Right cardiac atrium (tissue), 5 donors: ENCODE data around the gene EPB41L1. TPM values are rescaled to one million over a fixed set of nuclear protein-coding genes. Genes with fewer than 3 reads are reported as not detected.

ENCODE experiments used
- ATAC-seq, 2 donors: fragments of 200-7000 bp; cut with Tn5 transposase; one replicate each; pipeline versions ENCODE4 v1.8.0 to v1.9.1; 2020; ENCODE audit warnings: moderate library complexity in 2 of 2, mild to moderate bottlenecking in 1 of 2
- DNase-seq, 3 donors: peaks; one replicate each; pipeline ENCODE4 v3.0.0-alpha.2; 2020
- H3K27ac ChIP-seq: one replicate; pipeline ENCODE4 v1.5.1; 2013; ENCODE audit warnings: mild to moderate bottlenecking, low read length, control low read depth, moderate library complexity
- H3K27me3 ChIP-seq: one replicate; pipeline ENCODE4 v1.6.1; 2013; ENCODE audit not compliant: control insufficient read depth, insufficient read depth
- H3K4me1 ChIP-seq: one replicate; pipeline ENCODE4 v1.6.1; 2013; ENCODE audit warnings: low read length; ENCODE audit not compliant: control insufficient read depth, insufficient read depth
- H3K4me3 ChIP-seq: one replicate; pipeline ENCODE4 v1.5.1; 2013; ENCODE audit warnings: low read length, control low read depth
- H3K9me3 ChIP-seq: one replicate; pipeline ENCODE4 v1.6.1; 2013; ENCODE audit warnings: low read length; ENCODE audit not compliant: control insufficient read depth
- WGBS: extraction: QIAGEN DNeasy Blood & Tissue Kit; methylation state at CpG from one replicate; pipeline ENCODE4 v1.1.7; 2013; 5-methylcytosine and 5-hydroxymethylcytosine counted together
- intact Hi-C, 4 donors: fragments of 100-400 bp; cut with DNase I; formaldehyde crosslinking; loops; one replicate each; pipeline versions ENCODE4 v1.11.0 to v1.14.0; 2022 to 2023
- polyA plus RNA-seq: library from polyadenylated mRNA; stranded (reverse); fragments of 200-250 nt; gene quantifications from one replicate; pipeline ENCODE4 v1.2.3, GENCODE V29; 2013
- total RNA-seq, 4 donors: library from RNA; stranded (reverse); fragmentation: NEBNext Ultra II Directional; extraction: Animal tissue kit (Norgen Biotek cat#: 25700); gene quantifications; one replicate each; pipeline ENCODE4 v1.2.1, GENCODE V29; 2021
- donor health status: healthy with polysubstance abuse.
- donor health status: DM: no; HTN: yes; CAD: no.
- donor health status: DM: no; HTN: no; CAD: no.
- donor health status: DM: no; HTN: yes; CAD: no; lungs with severe emphysema.
- donor health status: DM: yes; HTN: yes; CAD: no.

The EPB41L1 gene
- total and polyA plus RNA-seq, 5 donors = 12.1 to 33.8 (median 25.0) TPM

GRCh38 chr20:36262440-36262839 is 107.9 kb downstream of the EPB41L1 start:
- intact Hi-C loops = no loop called here
- Histone ChIP-seq H3K4me3 (no peak overlapping the region), H3K4me1 (no peaks in the 10 kb centered on the region), H3K9me3 (no peaks in the 10 kb centered on the region), H3K27me3 (no peaks in the 10 kb centered on the region), H3K27ac (no peak overlapping the region)
- no peak for ATAC-seq
- WGBS = 82% methylated on average over 12 of the region's 12 CpGs
- no peak for DNase-seq

GRCh38 chr20:36264426-36265246 is 110.1 kb downstream of the EPB41L1 start:
- intact Hi-C loops = no loop called here
- WGBS = 86% methylated on average over 20 of the region's 20 CpGs
- DNase-seq = no peak

GRCh38 chr20:36266189-36266588 is 111.6 kb downstream of the EPB41L1 start:
- H3K4me1 ChIP-seq = no peaks in the 10 kb centered on the region
- DNase-seq (no peak), ATAC-seq (no peak)
- no peaks in the 10 kb centered on the region for H3K27me3 ChIP-seq
- 83% methylated on average over 6 of the region's 6 CpGs for WGBS
- no peak overlapping the region for H3K27ac ChIP-seq
- intact Hi-C loops = no loop called here
- no peaks in the 10 kb centered on the region for H3K9me3 ChIP-seq
- no peak overlapping the region for H3K4me3 ChIP-seq

More at GRCh38 chr20:36264426-36265246, 110.1 kb downstream of the EPB41L1 start:
- no peaks in the 10 kb centered on the region for H3K4me1 ChIP-seq
- H3K9me3 ChIP-seq = no peaks in the 10 kb centered on the region
- ATAC-seq = no peak
- H3K27ac ChIP-seq = no peak overlapping the region
- no peaks in the 10 kb centered on the region for H3K27me3 ChIP-seq
- no peak overlapping the region for H3K4me3 ChIP-seq

GRCh38 chr20:36267605-36268381 is 113.3 kb downstream of the EPB41L1 start:
- Histone ChIP-seq H3K4me3 (no peak overlapping the region), H3K27ac (no peak overlapping the region), H3K4me1 (no peaks in the 10 kb centered on the region), H3K9me3 (no peaks in the 10 kb centered on the region), H3K27me3 (no peaks in the 10 kb centered on the region)
- ATAC-seq (no peak), DNase-seq (no peak)
- WGBS = 76% methylated on average over 24 of the region's 24 CpGs
- intact Hi-C loops = no loop called here

- Histone ChIP-seq H3K27me3 (no peaks in the 10 kb centered on the region), H3K9me3 (no peaks in the 10 kb centered on the region), H3K4me3 (no peak overlapping the region), H3K4me1 (no peaks in the 10 kb centered on the region), H3K27ac (no peak overlapping the region)
- ATAC-seq (no peak), DNase-seq (no peak)
- 52% methylated on average over 10 of the region's 10 CpGs for WGBS
- intact Hi-C loops = no loop called here
Measured at GRCh38 chr20:36268440-36269342, 114.2 kb downstream of the EPB41L1 start.

GRCh38 chr20:36269507-36269906 is 115.0 kb downstream of the EPB41L1 start:
- 82% methylated on average over 2 of the region's 2 CpGs for WGBS
- Histone ChIP-seq H3K9me3 (no peaks in the 10 kb centered on the region), H3K4me3 (no peak overlapping the region), H3K4me1 (no peaks in the 10 kb centered on the region), H3K27ac (no peak overlapping the region), H3K27me3 (no peaks in the 10 kb centered on the region)
- DNase-seq = no peak
- intact Hi-C loops = no loop called here
- ATAC-seq = no peak

- H3K27ac ChIP-seq = no peak overlapping the region
- 75% methylated on average over 20 of the region's 20 CpGs for WGBS
- DNase-seq (no peak), ATAC-seq (no peak)
- H3K9me3 ChIP-seq = no peaks in the 10 kb centered on the region
- H3K4me1 ChIP-seq = no peaks in the 10 kb centered on the region
- H3K4me3 ChIP-seq = no peak overlapping the region
- H3K27me3 ChIP-seq = no peaks in the 10 kb centered on the region
- intact Hi-C loops = loop anchor here in 1 of 4 donors (10.0 kb wide), 1 partner anchor 154 kb away; no protein-coding TSS in a partner anchor
Measured at GRCh38 chr20:36270744-36271638, 116.5 kb downstream of the EPB41L1 start.

- WGBS = 84% methylated on average over 21 of the region's 21 CpGs
- DNase-seq = no peak
- Histone ChIP-seq H3K27ac (no peak overlapping the region), H3K27me3 (no peaks in the 10 kb centered on the region), H3K4me1 (no peaks in the 10 kb centered on the region), H3K9me3 (no peaks in the 10 kb centered on the region), H3K4me3 (no peak overlapping the region)
- ATAC-seq = no peak
- intact Hi-C loops = loop anchor here in 1 of 4 donors (10.0 kb wide), 1 partner anchor 153 kb away; no protein-coding TSS in a partner anchor
Measured at GRCh38 chr20:36271639-36272546, 117.4 kb downstream of the EPB41L1 start.

- H3K27me3 ChIP-seq = no peaks in the 10 kb centered on the region
- no peaks in the 10 kb centered on the region for H3K4me1 ChIP-seq
- ATAC-seq (no peak), DNase-seq (no peak)
- 78% methylated on average over 12 of the region's 12 CpGs for WGBS
- intact Hi-C loops = loop anchor here in 1 of 4 donors (10.0 kb wide), 1 partner anchor 152 kb away; no protein-coding TSS in a partner anchor
- H3K27ac ChIP-seq = no peak overlapping the region
- no peak overlapping the region for H3K4me3 ChIP-seq
- H3K9me3 ChIP-seq = no peaks in the 10 kb centered on the region
Measured at GRCh38 chr20:36272547-36273220, 118.1 kb downstream of the EPB41L1 start.
